HCT116 (cell line): ENCODE results near the gene FAM204A. TPM values are rescaled to one million over a fixed set of nuclear protein-coding genes. Genes with fewer than 3 reads are reported as not detected.

Experiments
- ATAC-seq: fragments of 200-7000 bp; cut with Tn5 transposase; 2 replicates; pipeline ENCODE4 v1.9.1; 2020; ENCODE audit warnings: mild to moderate bottlenecking, moderate library complexity
- BruUV-seq: library from RNA; stranded (reverse); fragments of 400-500 nt; replicated peaks from 2 replicates; lab custom pipeline; 2021; lab: Mats Ljungman, UMichigan
- CTCF ChIA-PET: fragments of 300-600 bp; sonication (Branson Sonifier 250); formaldehyde crosslinking; loops from one replicate; lab custom pipeline; 2021; ENCODE audit warnings: antibody characterized with exemption; lab: Charles Lee
- POLR2A ChIA-PET: fragments of 300-600, 350-600 bp; sonication (Branson Sonifier 250); formaldehyde crosslinking; loops from one replicate; lab custom pipeline; 2021; ENCODE audit warnings: antibody characterized with exemption; lab: Charles Lee
- RAD21 ChIA-PET, 2 experiments: fragments of 300-600 bp; sonication (Branson Sonifier 250); formaldehyde crosslinking; loops; one replicate each; lab custom pipeline; 2023; ENCODE audit warnings: low total read pairs in 2 of 2; ENCODE audit not compliant: uncharacterized antibody in 2 of 2, unreplicated experiment in 2 of 2, low non-redundant PET in 1 of 2; lab: Charles Lee
- DNase-seq: peaks from one replicate; pipeline ENCODE4 v3.0.0-alpha.2; 2010; ENCODE audit warnings: low read depth, low spot score
- H2AFZ ChIP-seq: fragments of 200-600 bp; shearing (Covaris generic), sonication (generic); 2 replicates; pipeline ENCODE4 v1.6.1; 2017; ENCODE audit warnings: low read depth, mixed run types, mixed read lengths, antibody characterized with exemption, low read length; ENCODE audit not compliant: poor library complexity, severe bottlenecking
- H3K27ac ChIP-seq: 2 replicates; pipeline ENCODE4 v1.5.1; 2012; ENCODE audit warnings: low read depth, low read length
- H3K27me3 ChIP-seq: fragments of 200-600 bp; sonication (generic); 2 replicates; pipeline ENCODE4 v1.6.1; 2016; ENCODE audit warnings: mixed run types, low read length, mixed read lengths; ENCODE audit not compliant: insufficient read depth
- H3K36me3 ChIP-seq, 2 experiments: fragments of 200-500 bp in 1 of 2; fragments of 200-600 bp in 1 of 2; sonication (Bioruptor generic) in 1 of 2; sonication (generic) in 1 of 2; 2 replicates each; pipeline versions ENCODE4 v1.5.1 to v1.6.1; 2014 to 2016; ENCODE audit warnings: low read length in 2 of 2, inconsistent platforms in 1 of 2, mixed read lengths in 1 of 2, mixed run types in 1 of 2; ENCODE audit not compliant: insufficient read depth in 2 of 2, control insufficient read depth in 1 of 2
- H3K4me1 ChIP-seq, 2 experiments: fragments of 200-600 bp in 1 of 2; sonication (generic) in 1 of 2; 2 replicates each; pipeline versions ENCODE4 v1.5.1 to v1.6.1; 2012 to 2017; ENCODE audit warnings: low read length in 2 of 2, inconsistent platforms in 1 of 2, mild to moderate bottlenecking in 1 of 2, mixed read lengths in 1 of 2, mixed run types in 1 of 2, moderate library complexity in 1 of 2; ENCODE audit not compliant: insufficient read depth in 2 of 2, control insufficient read depth in 1 of 2
- H3K4me2 ChIP-seq: fragments of 200-600 bp; sonication (generic); 2 replicates; pipeline ENCODE4 v1.6.1; 2017; ENCODE audit warnings: mixed run types, low read length, mixed read lengths
- H3K4me3 ChIP-seq, 2 experiments: fragments of 200-600 bp in 1 of 2; sonication (generic) in 1 of 2; replicated peaks in 1 of 2; 2 replicates each; pipeline ENCODE4 v1.5.1; 2011 to 2016; ENCODE audit warnings: low read length in 2 of 2, control low read depth in 1 of 2, low read depth in 1 of 2, mild to moderate bottlenecking in 1 of 2, mixed read lengths in 1 of 2, mixed run types in 1 of 2
- H3K79me2 ChIP-seq: fragments of 200-600 bp; sonication (generic); 2 replicates; pipeline ENCODE4 v1.6.1; 2017; ENCODE audit warnings: mild to moderate bottlenecking, mixed run types, low read length, moderate library complexity, mixed read lengths; ENCODE audit not compliant: insufficient read depth
- H3K9ac ChIP-seq: fragments of 200-600 bp; sonication (generic); 2 replicates; pipeline ENCODE4 v1.6.1; 2016; ENCODE audit warnings: low read length, mixed read lengths
- H3K9me2 ChIP-seq: fragments of 200-600 bp; sonication (generic), shearing (Covaris generic); 2 replicates; pipeline ENCODE4 v1.6.1; 2017; ENCODE audit warnings: mixed run types, mild to moderate bottlenecking, moderate library complexity; ENCODE audit not compliant: insufficient read depth
- H3K9me3 ChIP-seq, 2 experiments: fragments of 200-500 bp in 1 of 2; fragments of 200-600 bp in 1 of 2; sonication (Bioruptor generic) in 1 of 2; sonication (generic) in 1 of 2; 2 replicates each; pipeline ENCODE4 v1.6.1; 2014 to 2017; ENCODE audit warnings: low read length in 2 of 2, mixed read lengths in 2 of 2, inconsistent platforms in 1 of 2, low read depth in 1 of 2, mild to moderate bottlenecking in 1 of 2, mixed run types in 1 of 2, moderate library complexity in 1 of 2; ENCODE audit not compliant: control insufficient read depth in 1 of 2, insufficient read depth in 1 of 2
- H4K20me1 ChIP-seq: fragments of 200-600 bp; sonication (generic), shearing (Covaris generic); 2 replicates; pipeline ENCODE4 v1.6.1; 2017; ENCODE audit warnings: mixed run types, mild to moderate bottlenecking, moderate library complexity; ENCODE audit not compliant: insufficient read depth
- EGR1 ChIP-seq: IDR thresholded peaks from 2 replicates; pipeline ENCODE4 v1.6.1; 2012; ENCODE audit warnings: low read depth
- EZH2 ChIP-seq: fragments of 200-600 bp; sonication (generic); IDR thresholded peaks from 2 replicates; pipeline ENCODE4 v1.6.1; 2017; ENCODE audit warnings: antibody characterized with exemption, mixed run types
- FOSL1 ChIP-seq: IDR thresholded peaks from 2 replicates; pipeline ENCODE4 v1.6.1; 2012; ENCODE audit warnings: low read depth
- POLR2AphosphoS5 ChIP-seq: IDR thresholded peaks from 2 replicates; pipeline ENCODE4 v1.6.1; 2011; ENCODE audit warnings: mild to moderate bottlenecking, low read depth, low read length, moderate library complexity
- RAD21 ChIP-seq: IDR thresholded peaks from 2 replicates; pipeline ENCODE4 v1.6.1; 2012; ENCODE audit warnings: low read depth, mild to moderate bottlenecking
- REST ChIP-seq: IDR thresholded peaks from 2 replicates; pipeline ENCODE4 v1.6.1; 2012; ENCODE audit warnings: low read depth
- SIN3A ChIP-seq: IDR thresholded peaks from 2 replicates; pipeline ENCODE4 v1.6.1; 2012; ENCODE audit warnings: low read depth
- TCF7L2 ChIP-seq: IDR thresholded peaks from 2 replicates; pipeline ENCODE4 v1.7.0; 2011; ENCODE audit warnings: borderline replicate concordance, inconsistent platforms; ENCODE audit not compliant: insufficient read depth, insufficient read length; ENCODE audit errors: extremely low read depth
- YY1 ChIP-seq: IDR thresholded peaks from 2 replicates; pipeline ENCODE4 v1.6.1; 2011; ENCODE audit warnings: low read length, low read depth, moderate library complexity, mild to moderate bottlenecking; ENCODE audit not compliant: insufficient replicate concordance; ENCODE audit errors: extremely low read depth
- ZNF274 ChIP-seq: fragments of 200-500 bp; sonication (Bioruptor generic); IDR thresholded peaks from 2 replicates; pipeline ENCODE4 v1.6.1; 2014; ENCODE audit warnings: mild to moderate bottlenecking, low read depth, low read length, inconsistent platforms
- intact Hi-C: fragments of 100-400 bp; cut with micrococcal nuclease; formaldehyde crosslinking; loops from 2 replicates; pipeline ENCODE4 v1.10.0; 2022
- total RNA-seq: library from RNA; stranded (reverse); gene quantifications from one replicate; pipeline ENCODE4 v1.2.1, GENCODE V29; 2021; ENCODE audit not compliant: unreplicated experiment
- TF ChIP-seq, protein P1 (sequence below), 3 experiments: fragments of 200-600 bp in 1 of 3; sonication (generic) in 1 of 3; IDR thresholded peaks in 2 of 3; conservative IDR thresholded peaks in 1 of 3; 2 replicates each; pipeline ENCODE4 v1.5.1; 2012 to 2017; ENCODE audit warnings: low read depth in 2 of 3, low read length in 2 of 3, antibody characterized with exemption in 1 of 3, borderline replicate concordance in 1 of 3, control low read depth in 1 of 3, mild to moderate bottlenecking in 1 of 3, mixed read lengths in 1 of 3, mixed run types in 1 of 3, moderate library complexity in 1 of 3; ENCODE audit not compliant: insufficient read depth in 1 of 3
- TF ChIP-seq, protein P2 (sequence below): IDR thresholded peaks from 2 replicates; pipeline ENCODE4 v1.6.1; 2012

Gene FAM204A
- total RNA-seq, 1 experiment from 2014 or later: 79.5 TPM

DNA sequence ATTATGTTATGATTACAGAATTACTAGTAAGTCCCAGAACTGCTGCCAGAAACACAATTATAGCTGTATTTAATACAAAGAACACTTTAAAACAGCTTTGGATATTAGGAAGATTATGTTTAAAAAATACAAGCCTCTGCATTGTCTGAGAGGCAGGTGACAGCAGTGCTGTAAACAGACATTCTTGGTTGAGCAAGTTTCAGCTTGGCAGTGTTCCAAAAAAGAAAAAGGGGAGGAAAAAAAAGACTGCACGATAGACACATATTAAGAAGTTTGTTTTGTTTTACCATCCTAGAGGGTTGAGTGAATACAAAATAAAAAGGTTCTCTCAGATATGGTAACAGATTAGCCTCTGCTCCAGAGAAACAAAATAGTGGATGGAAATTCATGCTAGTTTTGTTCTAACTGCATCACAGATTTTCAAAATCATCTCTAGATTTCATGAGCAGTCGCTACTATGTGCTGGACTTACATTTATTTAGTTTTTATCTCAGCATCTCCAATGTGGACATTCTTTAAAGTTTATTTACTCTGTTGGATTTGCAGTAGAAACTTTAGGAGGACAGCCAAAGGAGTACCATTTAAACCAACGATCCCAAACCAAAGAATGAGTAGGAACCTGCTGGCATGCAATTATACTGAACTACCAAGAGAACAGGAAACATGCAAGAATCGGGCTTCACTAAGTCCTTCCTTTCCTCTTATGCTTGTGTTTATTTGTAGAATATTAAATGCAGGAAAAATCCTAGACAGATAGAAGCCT, 9.0 kb downstream of the FAM204A start:
- RAD21 ChIA-PET: no interaction called here
- no peaks in the 10 kb centered on the region for H3K27me3 ChIP-seq
- CTCF ChIA-PET: no interaction called here
- POLR2A ChIA-PET: no interaction called here
- H3K4me2 ChIP-seq: no peak overlapping the region
- H3K9ac ChIP-seq: no peak overlapping the region
- H3K36me3 ChIP-seq: peaks cover 41 to 46% of the 10 kb centered on the region in 2 experiments
- H3K27ac ChIP-seq: no peak overlapping the region
- no TSS peak for BruUV-seq
- intact Hi-C loops: no loop called here
- no peak for TF ChIP-seq EZH2
- TF ChIP-seq, all 23 proteins: peak for 0
- no peaks in the 10 kb centered on the region for H3K4me1 ChIP-seq
- H3K79me2 ChIP-seq: peaks cover 35% of the 10 kb centered on the region
- ATAC-seq: no peak
- no peak for DNase-seq
- H2AFZ ChIP-seq: no peak overlapping the region
- peaks cover 9% of the 10 kb centered on the region for H4K20me1 ChIP-seq
- no peaks in the 10 kb centered on the region for H3K9me3 ChIP-seq
- no peak overlapping the region for H3K4me3 ChIP-seq
- no peaks in the 10 kb centered on the region for H3K9me2 ChIP-seq

GRCh38 chr10:118332236-118332635, 9.9 kb downstream of the FAM204A start:
- Histone ChIP-seq H3K79me2 (peaks cover 26% of the 10 kb centered on the region), H3K9me3 (no peaks in the 10 kb centered on the region), H3K36me3 (peaks cover 42 to 49% of the 10 kb centered on the region in 2 experiments), H3K27me3 (no peaks in the 10 kb centered on the region), H3K27ac (no peak overlapping the region), H3K4me3 (no peak overlapping the region), H3K4me1 (no peaks in the 10 kb centered on the region), H3K9ac (no peak overlapping the region), H4K20me1 (peaks cover 9% of the 10 kb centered on the region), H3K4me2 (no peak overlapping the region), H2AFZ (no peak overlapping the region), H3K9me2 (no peaks in the 10 kb centered on the region)
- CTCF ChIA-PET: interaction anchor here (0.7 kb wide), 1 partner anchor 1114 kb away, joined by 3 read pairs; no protein-coding TSS in a partner anchor
- DNase-seq (no peak), ATAC-seq (peak; percentile 100)
- RAD21 ChIA-PET: no interaction called here
- intact Hi-C loops: no loop called here
- POLR2A ChIA-PET: no interaction called here
- BruUV-seq: no TSS peak
- TF ChIP-seq EZH2: no peak
- TF ChIP-seq EGR1: no peak
- no peak for TF ChIP-seq REST
- no peak for TF ChIP-seq RAD21
- TF ChIP-seq, protein P1, sequence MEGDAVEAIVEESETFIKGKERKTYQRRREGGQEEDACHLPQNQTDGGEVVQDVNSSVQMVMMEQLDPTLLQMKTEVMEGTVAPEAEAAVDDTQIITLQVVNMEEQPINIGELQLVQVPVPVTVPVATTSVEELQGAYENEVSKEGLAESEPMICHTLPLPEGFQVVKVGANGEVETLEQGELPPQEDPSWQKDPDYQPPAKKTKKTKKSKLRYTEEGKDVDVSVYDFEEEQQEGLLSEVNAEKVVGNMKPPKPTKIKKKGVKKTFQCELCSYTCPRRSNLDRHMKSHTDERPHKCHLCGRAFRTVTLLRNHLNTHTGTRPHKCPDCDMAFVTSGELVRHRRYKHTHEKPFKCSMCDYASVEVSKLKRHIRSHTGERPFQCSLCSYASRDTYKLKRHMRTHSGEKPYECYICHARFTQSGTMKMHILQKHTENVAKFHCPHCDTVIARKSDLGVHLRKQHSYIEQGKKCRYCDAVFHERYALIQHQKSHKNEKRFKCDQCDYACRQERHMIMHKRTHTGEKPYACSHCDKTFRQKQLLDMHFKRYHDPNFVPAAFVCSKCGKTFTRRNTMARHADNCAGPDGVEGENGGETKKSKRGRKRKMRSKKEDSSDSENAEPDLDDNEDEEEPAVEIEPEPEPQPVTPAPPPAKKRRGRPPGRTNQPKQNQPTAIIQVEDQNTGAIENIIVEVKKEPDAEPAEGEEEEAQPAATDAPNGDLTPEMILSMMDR (IDR thresholded peaks at IDR 0.05 in 2 of 3, conservative IDR thresholded peaks at IDR 0.05 in 1 of 3; ENCODE audit: borderline replicate concordance in 1 of 3, insufficient read depth in 1 of 3, low read depth in 2 of 3, low read length in 2 of 3): no peak
- no peak for TF ChIP-seq YY1
- TF ChIP-seq POLR2AphosphoS5: no peak
- TF ChIP-seq, protein P2, sequence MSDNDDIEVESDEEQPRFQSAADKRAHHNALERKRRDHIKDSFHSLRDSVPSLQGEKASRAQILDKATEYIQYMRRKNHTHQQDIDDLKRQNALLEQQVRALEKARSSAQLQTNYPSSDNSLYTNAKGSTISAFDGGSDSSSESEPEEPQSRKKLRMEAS: no peak
- no peak for TF ChIP-seq TCF7L2
- TF ChIP-seq SIN3A: no peak
- no peak for TF ChIP-seq FOSL1
- no peak for TF ChIP-seq ZNF274
